Measurements from ENCODE around the gene FOXN3.
"Not testable (repeated sequence)": the region's sequence is repeated elsewhere in the genome, so short reads cannot be mapped to it uniquely, and the experiment has no call there.

Gene FOXN3

GRCh38 chr14:89254166-89254909, 162.7 kb downstream of the FOXN3 start:
- no peak for DNase-seq
- in situ Hi-C loops (cut with HindIII; ENCODE audit: low pct_ligation_motif_present, low pct_unique_long_range_greater_than_20kb, low sequenced_read_pairs): no loop called here

- in situ Hi-C loops (cut with HindIII; ENCODE audit: low pct_ligation_motif_present, low pct_unique_long_range_greater_than_20kb, low sequenced_read_pairs): no loop called here
- peak; percentile 1 for DNase-seq
Measured at GRCh38 chr14:89252887-89253532, 164.0 kb downstream of the FOXN3 start.

GRCh38 chr14:89251061-89251460, 166.0 kb downstream of the FOXN3 start:
- no peak for DNase-seq
- in situ Hi-C loops (cut with HindIII; ENCODE audit: low pct_ligation_motif_present, low pct_unique_long_range_greater_than_20kb, low sequenced_read_pairs): no loop called here

GRCh38 chr14:89250655-89250975, 166.4 kb downstream of the FOXN3 start:
- in situ Hi-C loops (cut with HindIII; ENCODE audit: low pct_ligation_motif_present, low pct_unique_long_range_greater_than_20kb, low sequenced_read_pairs); DNase-seq: not testable (repeated sequence)

- no peak for DNase-seq
- in situ Hi-C loops (cut with HindIII; ENCODE audit: low pct_ligation_motif_present, low pct_unique_long_range_greater_than_20kb, low sequenced_read_pairs): no loop called here
Measured at GRCh38 chr14:89249972-89250654, 166.9 kb downstream of the FOXN3 start.

- peak; percentile 56 for DNase-seq
- in situ Hi-C loops (cut with HindIII; ENCODE audit: low pct_ligation_motif_present, low pct_unique_long_range_greater_than_20kb, low sequenced_read_pairs): no loop called here
Measured at GRCh38 chr14:89249065-89249695, 167.9 kb downstream of the FOXN3 start.

GRCh38 chr14:89248411-89249064, 168.5 kb downstream of the FOXN3 start:
- in situ Hi-C loops (cut with HindIII; ENCODE audit: low pct_ligation_motif_present, low pct_unique_long_range_greater_than_20kb, low sequenced_read_pairs): no loop called here
- DNase-seq: no peak

- DNase-seq: no peak
- in situ Hi-C loops (cut with HindIII; ENCODE audit: low pct_ligation_motif_present, low pct_unique_long_range_greater_than_20kb, low sequenced_read_pairs): no loop called here
Measured at GRCh38 chr14:89247457-89248122, 169.4 kb downstream of the FOXN3 start.

- in situ Hi-C loops (cut with HindIII; ENCODE audit: low pct_ligation_motif_present, low pct_unique_long_range_greater_than_20kb, low sequenced_read_pairs): no loop called here
- DNase-seq: no peak
Measured at GRCh38 chr14:89246290-89246689, 170.7 kb downstream of the FOXN3 start.

GRCh38 chr14:89245802-89246201, 171.2 kb downstream of the FOXN3 start:
- in situ Hi-C loops (cut with HindIII; ENCODE audit: low pct_ligation_motif_present, low pct_unique_long_range_greater_than_20kb, low sequenced_read_pairs): no loop called here
- no peak for DNase-seq

GRCh38 chr14:89244720-89245119, 172.3 kb downstream of the FOXN3 start:
- in situ Hi-C loops (cut with HindIII; ENCODE audit: low pct_ligation_motif_present, low pct_unique_long_range_greater_than_20kb, low sequenced_read_pairs): no loop called here

GRCh38 chr14:89243741-89244140, 173.3 kb downstream of the FOXN3 start:
- DNase-seq: no peak
- in situ Hi-C loops (cut with HindIII; ENCODE audit: low pct_ligation_motif_present, low pct_unique_long_range_greater_than_20kb, low sequenced_read_pairs): no loop called here

More at GRCh38 chr14:89244720-89245119, 172.3 kb downstream of the FOXN3 start:
- no peak for DNase-seq

- DNase-seq: no peak
- in situ Hi-C loops (cut with HindIII; ENCODE audit: low pct_ligation_motif_present, low pct_unique_long_range_greater_than_20kb, low sequenced_read_pairs): no loop called here
Measured at GRCh38 chr14:89243286-89243685, 173.7 kb downstream of the FOXN3 start.

GRCh38 chr14:89242652-89243279, 174.3 kb downstream of the FOXN3 start:
- in situ Hi-C loops (cut with HindIII; ENCODE audit: low pct_ligation_motif_present, low pct_unique_long_range_greater_than_20kb, low sequenced_read_pairs): no loop called here
- DNase-seq: no peak

- no peak for DNase-seq
- in situ Hi-C loops (cut with HindIII; ENCODE audit: low pct_ligation_motif_present, low pct_unique_long_range_greater_than_20kb, low sequenced_read_pairs): no loop called here
Measured at GRCh38 chr14:89241934-89242651, 174.9 kb downstream of the FOXN3 start.

- DNase-seq: no peak
- in situ Hi-C loops (cut with HindIII; ENCODE audit: low pct_ligation_motif_present, low pct_unique_long_range_greater_than_20kb, low sequenced_read_pairs): no loop called here
Measured at GRCh38 chr14:89241257-89241656, 175.8 kb downstream of the FOXN3 start.

GRCh38 chr14:89240414-89240813, 176.6 kb downstream of the FOXN3 start:
- in situ Hi-C loops (cut with HindIII; ENCODE audit: low pct_ligation_motif_present, low pct_unique_long_range_greater_than_20kb, low sequenced_read_pairs): no loop called here
- DNase-seq: no peak

All from ACHN (cell line).